ENCODE results near the gene SIPA1.
"Not testable (repeated sequence)": the region's sequence is repeated elsewhere in the genome, so short reads cannot be mapped to it uniquely, and the experiment has no call there.

Gene SIPA1

GRCh38 chr11:65644837-65645236, 6.9 kb downstream of the SIPA1 start:
- no peak for DNase-seq

DNA sequence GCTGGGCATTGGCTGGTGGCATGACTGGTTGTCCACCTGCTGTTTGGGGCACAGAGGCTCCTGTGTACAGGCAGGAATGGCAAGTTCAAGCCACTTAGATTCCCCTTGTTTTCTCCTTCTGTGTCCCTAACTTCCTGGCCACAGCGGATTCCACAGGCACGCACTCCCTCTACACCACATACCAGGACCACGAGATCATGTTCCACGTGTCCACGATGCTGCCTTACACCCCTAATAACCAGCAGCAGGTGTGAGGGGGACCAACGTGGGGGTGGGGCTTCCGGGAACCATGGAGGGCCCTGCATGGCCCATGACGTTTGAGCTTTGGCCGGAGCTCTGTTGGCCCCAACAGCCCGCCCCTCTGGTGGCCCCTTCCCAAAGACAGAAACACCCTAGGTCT, 7.8 kb downstream of the SIPA1 start:
- no peak for DNase-seq

DNA sequence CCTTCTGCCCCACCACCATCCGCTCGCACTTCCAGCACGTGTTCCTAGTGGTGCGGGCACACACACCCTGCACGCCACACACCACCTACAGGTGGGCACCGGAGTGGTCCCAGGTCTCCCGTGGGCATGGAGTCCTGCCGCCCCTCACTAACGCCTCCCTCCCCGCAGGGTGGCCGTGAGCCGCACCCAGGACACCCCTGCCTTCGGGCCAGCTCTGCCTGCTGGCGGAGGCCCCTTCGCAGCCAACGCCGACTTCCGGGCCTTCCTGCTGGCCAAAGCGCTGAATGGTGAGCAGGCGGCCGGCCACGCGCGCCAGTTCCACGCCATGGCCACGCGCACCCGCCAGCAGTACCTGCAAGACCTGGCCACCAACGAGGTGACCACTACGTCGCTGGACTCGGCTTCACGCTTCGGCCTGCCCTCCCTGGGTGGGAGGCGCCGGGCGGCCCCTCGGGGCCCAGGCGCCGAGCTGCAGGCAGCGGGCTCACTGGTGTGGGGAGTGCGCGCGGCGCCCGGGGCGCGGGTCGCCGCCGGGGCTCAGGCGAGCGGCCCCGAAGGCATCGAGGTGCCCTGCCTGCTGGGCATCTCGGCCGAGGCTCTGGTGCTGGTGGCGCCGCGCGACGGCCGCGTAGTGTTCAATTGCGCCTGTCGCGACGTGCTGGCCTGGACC, 8.5 kb downstream of the SIPA1 start:
- DNase-seq, result no peak

DNA sequence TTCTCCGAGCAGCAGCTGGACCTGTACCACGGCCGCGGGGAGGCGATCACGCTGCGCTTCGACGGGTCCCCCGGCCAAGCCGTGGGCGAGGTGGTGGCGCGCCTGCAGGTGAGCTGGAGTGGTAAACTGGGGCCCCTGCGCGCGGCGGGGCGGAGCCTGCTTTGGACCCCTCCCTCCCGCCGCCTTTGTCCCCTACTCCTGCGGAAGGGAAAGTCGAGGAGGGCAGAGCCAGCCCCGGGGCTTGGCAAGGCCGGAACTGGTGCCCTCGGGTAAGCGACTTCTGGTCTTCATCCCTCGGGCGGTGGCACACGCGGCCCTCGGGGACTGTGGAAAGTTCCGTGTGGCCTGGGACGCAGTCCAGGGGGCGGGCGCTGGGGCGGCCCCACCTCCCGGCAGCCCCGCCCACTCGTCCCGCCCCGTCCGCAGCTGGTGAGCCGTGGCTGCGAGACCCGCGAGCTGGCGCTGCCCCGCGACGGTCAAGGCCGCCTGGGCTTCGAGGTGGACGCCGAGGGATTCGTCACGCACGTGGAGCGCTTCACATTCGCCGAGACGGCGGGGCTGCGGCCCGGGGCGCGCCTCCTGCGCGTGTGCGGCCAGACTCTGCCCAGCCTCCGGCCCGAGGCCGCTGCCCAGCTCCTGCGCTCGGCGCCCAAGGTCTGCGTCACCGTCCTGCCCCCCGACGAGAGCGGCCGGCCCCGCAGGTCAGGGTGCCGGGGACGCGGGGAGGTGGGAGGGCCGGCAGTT, 9.2 kb downstream of the SIPA1 start:
- DNase-seq, result peak; percentile 71

DNA sequence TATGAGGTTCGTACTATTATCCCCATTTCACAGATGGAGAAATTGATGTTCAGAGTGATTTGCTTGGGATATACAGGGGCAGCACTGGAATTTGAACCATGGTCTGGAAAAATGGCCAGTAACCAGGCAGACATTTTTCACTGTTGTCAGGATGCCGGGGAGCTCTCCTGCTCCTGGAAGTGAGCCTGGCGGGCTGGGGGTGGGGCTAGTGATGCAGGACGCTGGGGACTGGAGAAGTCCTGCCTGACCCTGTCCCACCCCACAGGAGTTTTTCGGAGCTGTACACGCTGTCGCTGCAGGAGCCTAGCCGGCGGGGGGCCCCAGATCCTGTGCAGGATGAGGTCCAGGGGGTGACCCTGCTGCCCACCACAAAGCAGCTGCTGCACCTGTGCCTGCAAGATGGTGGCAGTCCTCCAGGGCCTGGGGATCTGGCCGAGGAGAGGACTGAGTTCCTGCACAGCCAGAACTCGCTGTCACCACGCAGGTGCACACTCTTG, 11.1 kb downstream of the SIPA1 start:
- no peak for DNase-seq

DNA sequence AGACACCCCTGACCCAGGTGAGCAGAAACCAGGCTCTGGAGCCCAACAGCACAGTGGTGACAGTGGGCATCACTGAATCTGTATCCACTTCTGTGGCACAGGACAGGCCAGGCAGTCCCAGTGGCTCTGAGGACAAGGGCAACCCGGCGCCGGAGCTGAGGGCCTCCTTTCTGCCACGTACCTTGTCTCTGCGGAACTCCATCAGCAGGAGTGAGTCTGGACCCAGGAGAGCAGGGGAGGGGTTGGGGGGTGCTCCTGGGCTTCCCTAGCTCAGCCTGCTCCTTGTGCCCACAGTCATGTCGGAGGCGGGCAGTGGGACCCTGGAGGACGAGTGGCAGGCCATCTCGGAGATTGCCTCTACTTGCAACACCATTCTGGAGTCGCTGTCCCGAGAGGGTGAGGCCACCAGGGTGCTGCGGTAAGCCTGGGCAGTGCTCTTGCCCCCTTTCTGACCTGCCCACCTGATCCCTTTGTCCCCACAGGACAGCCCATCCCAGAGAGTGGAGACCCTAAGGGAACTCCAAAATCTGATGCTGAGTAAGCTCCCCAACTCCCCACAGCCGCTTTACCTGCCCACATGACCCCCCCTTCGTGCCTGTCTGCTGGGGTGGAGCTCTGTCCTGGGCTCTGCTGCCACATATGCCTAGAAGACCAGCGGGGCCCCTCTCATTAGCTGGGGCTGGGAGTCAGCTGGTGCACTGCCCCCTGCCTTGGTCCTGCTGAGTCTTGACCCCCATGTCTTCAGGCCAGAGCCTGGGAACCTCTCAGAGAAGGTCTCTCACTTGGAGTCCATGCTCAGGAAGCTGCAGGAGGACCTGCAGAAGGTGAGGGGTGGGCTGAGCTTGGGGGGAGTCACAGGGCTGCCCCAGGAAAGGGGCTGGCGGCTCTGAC, 12.0 kb downstream of the SIPA1 start:
- DNase-seq, result no peak

GRCh38 chr11:65650547-65651338, 12.8 kb downstream of the SIPA1 start:
- DNase-seq, result no peak

DNA sequence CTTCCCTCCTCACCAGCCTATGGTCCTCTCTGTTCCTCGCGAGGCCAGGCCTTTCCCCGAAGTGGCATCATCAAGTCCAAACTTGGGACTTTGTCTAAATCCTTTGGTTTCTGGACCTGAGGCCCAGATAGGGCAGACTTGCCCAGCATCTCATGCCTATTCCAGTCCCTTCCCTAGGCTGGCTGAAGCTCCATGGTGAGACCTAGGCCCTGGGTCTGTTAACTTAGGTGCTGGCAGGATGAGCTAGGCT, 13.4 kb downstream of the SIPA1 start:
- DNase-seq, result no peak

GRCh38 chr11:65651589-65652510, 13.9 kb downstream of the SIPA1 start:
- DNase-seq, result no peak

DNA sequence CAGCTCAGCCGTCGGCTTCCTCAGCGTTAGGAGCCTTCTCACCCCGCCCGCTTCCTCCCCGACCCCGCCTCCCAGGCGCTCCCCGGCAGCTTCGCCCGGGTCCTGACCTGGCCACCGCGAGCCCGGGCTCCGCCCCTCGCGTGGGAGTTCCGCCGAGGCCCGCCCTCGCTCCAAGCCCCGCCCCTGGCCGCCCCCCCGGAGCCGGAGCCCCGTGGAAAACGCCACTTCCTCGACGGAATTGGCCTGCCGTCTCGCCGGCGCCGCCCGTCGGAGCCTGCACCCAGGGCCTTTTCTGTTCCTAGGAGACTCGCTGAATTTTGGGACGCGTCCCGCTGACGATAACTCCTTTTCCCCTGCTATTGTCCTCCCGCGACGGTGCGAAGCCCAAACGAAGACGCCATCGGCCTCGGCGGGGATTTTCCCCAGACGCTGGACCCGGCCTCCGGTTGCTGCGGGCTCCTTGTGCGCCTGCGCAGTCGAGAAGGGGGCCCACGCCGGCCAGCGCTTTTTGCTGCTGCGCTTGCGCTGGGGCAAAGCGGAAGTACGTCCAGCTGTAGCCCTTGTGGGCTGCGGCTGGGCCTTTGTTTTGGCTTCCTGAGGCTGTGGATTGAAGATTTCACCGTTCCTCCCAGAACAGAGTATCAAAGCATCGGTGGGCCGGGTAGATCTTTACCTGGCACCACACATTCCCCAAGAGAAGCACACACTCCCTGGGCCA, 14.8 kb downstream of the SIPA1 start:
- DNase-seq, result peak; percentile 97

GRCh38 chr11:65653229-65654225, 15.6 kb downstream of the SIPA1 start:
- DNase-seq, result no peak

- DNase-seq, result no peak
Observed at GRCh38 chr11:65654375-65655349, 16.8 kb downstream of the SIPA1 start.

DNA sequence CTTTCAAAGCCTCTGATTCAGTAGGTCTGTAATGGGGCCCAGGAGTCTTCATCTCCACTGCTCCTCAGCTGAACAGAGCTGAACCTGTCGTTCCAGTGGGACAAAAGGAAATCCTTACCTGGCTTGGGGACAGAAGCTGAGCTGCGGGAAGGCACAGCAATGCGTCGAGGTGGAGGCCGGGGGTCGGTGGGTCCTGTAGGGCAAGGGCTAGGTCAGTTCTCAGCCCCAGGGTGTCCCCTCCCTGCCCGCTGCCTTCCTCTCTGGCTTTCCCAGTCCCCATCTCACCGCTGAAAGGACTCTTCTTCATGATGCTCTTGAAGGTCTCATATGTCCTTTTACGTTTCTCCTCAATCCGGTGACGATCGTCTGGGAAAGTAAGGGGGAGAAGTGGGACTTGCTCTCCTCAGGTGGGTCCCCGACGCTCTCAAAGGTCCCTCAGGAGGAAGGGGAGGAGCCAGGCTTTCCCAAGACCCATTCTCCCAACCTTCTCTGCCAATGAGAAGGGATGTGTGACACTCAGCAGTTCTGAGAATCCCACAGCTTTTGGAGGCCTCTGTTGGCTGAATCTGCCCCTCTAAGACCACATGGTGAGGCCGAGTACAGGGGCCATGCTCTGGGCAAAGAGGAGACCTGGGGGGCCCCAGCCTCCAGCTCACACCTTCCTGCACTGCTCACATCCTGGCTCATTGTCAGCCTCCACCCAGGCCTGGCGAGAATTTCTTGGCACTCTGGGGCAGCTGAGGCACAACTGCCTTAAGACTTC, 17.9 kb downstream of the SIPA1 start:
- no peak for DNase-seq

- no peak for DNase-seq
Observed at GRCh38 chr11:65657426-65657825, 19.5 kb downstream of the SIPA1 start.

DNA sequence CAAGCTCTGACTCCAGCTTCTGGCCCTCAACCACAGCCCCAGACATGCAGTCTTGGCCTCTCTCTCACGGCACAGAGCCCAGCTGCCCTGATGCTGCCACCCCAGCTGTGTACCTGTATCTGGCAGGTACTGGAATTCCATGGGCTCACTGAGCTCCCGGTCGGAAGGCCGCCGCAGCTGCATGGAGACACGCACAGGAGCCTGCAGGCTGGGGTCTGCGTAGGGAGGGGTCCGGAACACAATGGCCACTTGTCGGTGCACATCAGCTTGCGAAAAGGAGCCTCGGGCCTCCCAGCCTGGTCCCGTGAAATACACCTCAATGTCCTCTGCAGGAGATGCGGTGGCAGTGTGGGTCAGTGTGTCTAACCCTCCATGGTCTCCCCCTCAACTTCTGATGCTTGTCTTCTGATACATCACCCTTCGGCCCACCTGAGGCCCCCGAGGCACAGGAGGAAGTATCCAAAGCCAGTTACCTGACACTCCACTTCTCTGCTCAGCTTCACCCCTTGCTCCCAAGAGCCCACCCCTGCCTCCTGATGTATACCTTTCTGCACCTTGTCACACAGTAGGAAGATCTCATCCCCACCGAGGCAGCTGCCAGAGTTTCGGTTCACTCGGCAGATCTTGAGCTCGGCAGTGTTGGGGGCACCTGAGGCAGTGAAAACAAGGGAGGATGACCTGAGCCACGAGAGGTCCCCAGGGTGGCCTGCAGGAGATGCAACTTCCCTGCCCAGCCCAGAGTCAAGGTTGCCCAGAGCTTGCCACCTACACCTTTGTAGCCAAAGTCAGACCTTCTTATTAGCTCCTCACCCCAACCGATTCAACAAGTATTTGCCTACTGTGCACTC, 20.5 kb downstream of the SIPA1 start:
- no peak for DNase-seq

DNA sequence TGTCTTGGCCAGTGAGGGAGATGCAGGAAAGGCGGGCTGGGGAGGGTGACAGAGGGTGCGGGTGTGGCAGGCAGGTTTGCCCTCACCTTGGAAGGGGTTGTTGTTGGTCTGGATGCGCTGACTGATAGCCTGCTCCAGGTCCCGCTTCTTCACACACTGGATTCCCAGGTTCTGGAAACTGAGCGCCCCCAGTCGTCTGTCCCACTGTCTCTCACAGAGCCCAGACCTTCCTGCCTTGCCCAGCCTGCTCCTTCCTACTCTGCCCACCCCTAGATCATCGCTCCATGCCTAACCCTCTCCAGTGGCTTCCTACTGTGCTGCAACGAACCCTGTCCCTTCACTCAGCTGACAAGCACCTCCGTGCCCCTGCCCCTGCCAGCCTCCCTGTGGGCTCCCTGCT, 22.1 kb downstream of the SIPA1 start:
- no peak for DNase-seq

DNA sequence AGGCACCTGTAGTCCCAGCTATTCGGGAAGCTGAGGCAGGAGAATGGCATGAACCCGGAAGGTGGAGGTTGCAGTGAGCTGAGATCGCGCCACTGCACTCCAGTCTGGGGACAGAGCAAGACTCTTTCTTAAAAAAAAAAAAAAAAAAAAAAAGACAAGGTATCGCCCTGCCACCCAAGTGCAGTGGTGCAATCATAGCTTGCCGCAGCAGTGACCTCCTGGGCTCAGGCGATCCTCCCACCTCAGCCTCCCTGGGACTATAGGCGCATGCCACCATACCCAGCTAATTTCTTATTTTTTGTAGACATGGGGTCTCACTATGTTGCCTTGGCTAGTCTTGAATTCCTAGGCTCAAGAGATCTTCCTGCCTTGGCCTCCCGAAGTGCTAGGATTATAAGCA, 23.0 kb downstream of the SIPA1 start:
- not testable (repeated sequence) for DNase-seq

All from eye (tissue), 1 donor.